IPS-NIHi11 (cell line): ENCODE measurements around the gene CSNK1G2.

Source experiments
- DNase-seq: peaks from one replicate; pipeline ENCODE4 v3.0.0; 2012; ENCODE audit warnings: mixed read lengths, low spot score

CSNK1G2 gene

GRCh38 chr19:1944088-1944915 is 3.3 kb downstream of the CSNK1G2 start:
- DNase-seq, result no peak

GRCh38 chr19:1944916-1945561 is 4.1 kb downstream of the CSNK1G2 start:
- DNase-seq, result no peak

- peak; percentile 86 for DNase-seq
Observed at GRCh38 chr19:1945899-1946298, 4.9 kb downstream of the CSNK1G2 start.

GRCh38 chr19:1947651-1948209 is 6.8 kb downstream of the CSNK1G2 start:
- no peak for DNase-seq

GRCh38 chr19:1949304-1950101 is 8.5 kb downstream of the CSNK1G2 start:
- no peak for DNase-seq

GRCh38 chr19:1950640-1951039 is 9.7 kb downstream of the CSNK1G2 start:
- DNase-seq, result no peak

- DNase-seq, result no peak
Observed at GRCh38 chr19:1952635-1953034, 11.7 kb downstream of the CSNK1G2 start.

GRCh38 chr19:1953037-1953436 is 12.1 kb downstream of the CSNK1G2 start:
- DNase-seq, result no peak

GRCh38 chr19:1953441-1954094 is 12.6 kb downstream of the CSNK1G2 start:
- DNase-seq, result no peak

- DNase-seq, result no peak
Observed at GRCh38 chr19:1954532-1954933, 13.6 kb downstream of the CSNK1G2 start.

- no peak for DNase-seq
Observed at GRCh38 chr19:1955171-1956121, 14.5 kb downstream of the CSNK1G2 start.

GRCh38 chr19:1956122-1956494 is 15.1 kb downstream of the CSNK1G2 start:
- DNase-seq, result no peak

GRCh38 chr19:1956868-1957492 is 16.0 kb downstream of the CSNK1G2 start:
- DNase-seq, result peak; percentile 65

GRCh38 chr19:1957562-1958248 is 16.7 kb downstream of the CSNK1G2 start:
- no peak for DNase-seq

GRCh38 chr19:1959928-1960589 is 19.1 kb downstream of the CSNK1G2 start:
- no peak for DNase-seq

- DNase-seq, result no peak
Observed at GRCh38 chr19:1961000-1961883, 20.3 kb downstream of the CSNK1G2 start.

- DNase-seq, result no peak
Observed at GRCh38 chr19:1962674-1963073, 21.7 kb downstream of the CSNK1G2 start.

GRCh38 chr19:1967087-1967608 is 26.2 kb downstream of the CSNK1G2 start:
- DNase-seq, result no peak
